GM12878 (cell line): ENCODE data around the gene SCARF2.

Experiments
- CHD2 ChIP-seq: IDR thresholded peaks from 2 replicates; pipeline ENCODE4 v1.6.1; 2011; ENCODE audit warnings: low read depth, low read length, improper control_type of control experiment, borderline replicate concordance
- FOXM1 ChIP-seq: IDR thresholded peaks from 2 replicates; pipeline ENCODE4 v1.6.1; 2012; ENCODE audit warnings: low read depth, mild to moderate bottlenecking, inconsistent platforms, low read length, moderate library complexity

GRCh38 chr22:20427945-20428417, 9.6 kb downstream of the SCARF2 start:
- TF ChIP-seq FOXM1, result no peak
- TF ChIP-seq CHD2, result no peak
